Mesothelial cell of epicardium (in vitro differentiated cells): ENCODE measurements around the gene MXD4. TPM values are rescaled to one million over a fixed set of nuclear protein-coding genes. Genes with fewer than 3 reads are reported as not detected.
A peak's percentile ranks its signal among the peaks of the same experiment; 100 is the strongest.

Experiments used
- DNase-seq, 2 experiments: peaks; one replicate each; pipeline ENCODE4 v3.0.0; 2021; ENCODE audit warnings: low spot score in 2 of 2; ENCODE audit not compliant: unreplicated experiment in 2 of 2
- H3K27ac Mint-ChIP-seq: 2 replicates; pipeline ENCODE4 v1.8.0; 2021; ENCODE audit warnings: mixed read lengths
- H3K27me3 Mint-ChIP-seq: 2 replicates; pipeline ENCODE4 v1.8.0; 2021; ENCODE audit warnings: low read depth, mixed read lengths
- H3K36me3 Mint-ChIP-seq: 2 replicates; pipeline ENCODE4 v1.8.0; 2021; ENCODE audit warnings: mixed read lengths
- H3K4me1 Mint-ChIP-seq: 2 replicates; pipeline ENCODE4 v1.8.0; 2021; ENCODE audit warnings: mixed read lengths
- H3K4me3 Mint-ChIP-seq: 2 replicates; pipeline ENCODE4 v1.8.0; 2021; ENCODE audit warnings: mild to moderate bottlenecking, moderate library complexity, mixed read lengths
- H3K9me3 Mint-ChIP-seq: 2 replicates; pipeline ENCODE4 v1.8.0; 2021; ENCODE audit warnings: mixed read lengths
- total RNA-seq: library from RNA; stranded (reverse); gene quantifications from 3 replicates; pipeline ENCODE4 v1.2.1, GENCODE V29; 2021
- TF ChIP-seq, protein P1 (sequence below): fragments of 200-600 bp; sonication (generic); IDR thresholded peaks from one replicate; pipeline ENCODE4 v1.5.0; 2021; ENCODE audit warnings: antibody characterized with exemption; ENCODE audit not compliant: unreplicated experiment

Gene MXD4
- total RNA-seq, 1 donor from 2014 or later: 104 TPM

GRCh38 chr4:2290488-2290887 lies 28.6 kb upstream of the MXD4 start:
- Mint-ChIP-seq H3K27me3 (no peaks in the 10 kb centered on the region), H3K4me3 (no peak overlapping the region), H3K4me1 (peaks cover 30% of the 10 kb centered on the region), H3K36me3 (peaks cover 2% of the 10 kb centered on the region), H3K9me3 (peaks cover 9% of the 10 kb centered on the region), H3K27ac (no peak overlapping the region)
- TF ChIP-seq, protein P1, sequence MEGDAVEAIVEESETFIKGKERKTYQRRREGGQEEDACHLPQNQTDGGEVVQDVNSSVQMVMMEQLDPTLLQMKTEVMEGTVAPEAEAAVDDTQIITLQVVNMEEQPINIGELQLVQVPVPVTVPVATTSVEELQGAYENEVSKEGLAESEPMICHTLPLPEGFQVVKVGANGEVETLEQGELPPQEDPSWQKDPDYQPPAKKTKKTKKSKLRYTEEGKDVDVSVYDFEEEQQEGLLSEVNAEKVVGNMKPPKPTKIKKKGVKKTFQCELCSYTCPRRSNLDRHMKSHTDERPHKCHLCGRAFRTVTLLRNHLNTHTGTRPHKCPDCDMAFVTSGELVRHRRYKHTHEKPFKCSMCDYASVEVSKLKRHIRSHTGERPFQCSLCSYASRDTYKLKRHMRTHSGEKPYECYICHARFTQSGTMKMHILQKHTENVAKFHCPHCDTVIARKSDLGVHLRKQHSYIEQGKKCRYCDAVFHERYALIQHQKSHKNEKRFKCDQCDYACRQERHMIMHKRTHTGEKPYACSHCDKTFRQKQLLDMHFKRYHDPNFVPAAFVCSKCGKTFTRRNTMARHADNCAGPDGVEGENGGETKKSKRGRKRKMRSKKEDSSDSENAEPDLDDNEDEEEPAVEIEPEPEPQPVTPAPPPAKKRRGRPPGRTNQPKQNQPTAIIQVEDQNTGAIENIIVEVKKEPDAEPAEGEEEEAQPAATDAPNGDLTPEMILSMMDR: no peak
- DNase-seq: peak; percentile 18 to 30

GRCh38 chr4:2289955-2290333 lies 28.0 kb upstream of the MXD4 start:
- Mint-ChIP-seq H3K27me3 (no peaks in the 10 kb centered on the region), H3K9me3 (peaks cover 9% of the 10 kb centered on the region), H3K4me3 (no peak overlapping the region), H3K27ac (no peak overlapping the region), H3K36me3 (peaks cover 2% of the 10 kb centered on the region), H3K4me1 (peaks cover 30% of the 10 kb centered on the region)
- DNase-seq: peak; percentile 14 to 34
- TF ChIP-seq, protein P1: no peak

DNA sequence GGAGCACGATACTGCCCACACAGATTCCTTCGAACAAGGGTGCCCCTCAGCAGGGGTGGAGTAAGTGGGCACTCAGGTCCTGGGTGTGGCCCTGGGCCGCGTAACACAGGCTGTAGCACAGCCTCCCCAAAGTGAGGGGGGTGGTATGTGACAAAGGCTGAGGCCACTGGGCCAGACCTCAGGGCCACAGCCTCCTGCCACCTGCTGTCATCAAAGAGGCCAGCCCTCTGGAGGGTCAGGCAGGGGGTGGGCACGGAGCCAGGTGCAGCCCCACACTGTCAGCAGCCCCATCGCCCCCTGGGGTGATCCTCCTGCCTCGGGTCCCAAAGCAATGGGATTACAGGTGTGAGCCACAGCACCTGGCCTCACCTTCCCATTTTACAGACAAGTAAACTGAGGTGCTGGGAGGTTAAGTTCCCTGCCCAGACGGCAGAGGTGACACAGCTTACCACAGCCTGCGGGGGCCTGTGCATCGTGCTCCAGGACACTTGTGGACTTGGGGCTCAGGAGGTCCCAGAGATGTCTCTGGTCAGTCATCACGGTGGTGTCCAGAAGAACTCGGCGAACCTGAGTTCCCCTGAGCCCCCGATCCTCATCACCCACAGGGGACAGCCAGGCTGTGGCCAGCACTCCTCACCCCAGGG lies 27.5 kb upstream of the MXD4 start:
- H3K36me3 Mint-ChIP-seq: peaks cover 2% of the 10 kb centered on the region
- TF ChIP-seq, protein P1: no peak
- no peak overlapping the region for H3K4me3 Mint-ChIP-seq
- peaks cover 30% of the 10 kb centered on the region for H3K4me1 Mint-ChIP-seq
- peak; percentile 5 to 30 for DNase-seq
- no peaks in the 10 kb centered on the region for H3K27me3 Mint-ChIP-seq
- peaks cover 8% of the 10 kb centered on the region for H3K9me3 Mint-ChIP-seq
- no peak overlapping the region for H3K27ac Mint-ChIP-seq

- TF ChIP-seq, protein P1: no peak
- H3K36me3 Mint-ChIP-seq: no peaks in the 10 kb centered on the region
- peak in 1 of 2 experiments; percentile 14 for DNase-seq
- peaks cover 28% of the 10 kb centered on the region for H3K4me1 Mint-ChIP-seq
- no peaks in the 10 kb centered on the region for H3K9me3 Mint-ChIP-seq
- H3K27me3 Mint-ChIP-seq: no peaks in the 10 kb centered on the region
- H3K4me3 Mint-ChIP-seq: no peak overlapping the region
- no peak overlapping the region for H3K27ac Mint-ChIP-seq
Measured at GRCh38 chr4:2288051-2288541, 26.2 kb upstream of the MXD4 start.

- H3K27ac Mint-ChIP-seq: no peak overlapping the region
- H3K4me3 Mint-ChIP-seq: no peak overlapping the region
- H3K9me3 Mint-ChIP-seq: no peaks in the 10 kb centered on the region
- H3K27me3 Mint-ChIP-seq: no peaks in the 10 kb centered on the region
- peak in 1 of 2 experiments; percentile 6 for DNase-seq
- no peaks in the 10 kb centered on the region for H3K36me3 Mint-ChIP-seq
- TF ChIP-seq, protein P1: no peak
- peaks cover 23% of the 10 kb centered on the region for H3K4me1 Mint-ChIP-seq
Measured at GRCh38 chr4:2287594-2287915, 25.6 kb upstream of the MXD4 start.
